HG03354 (cell line): ENCODE results near the gene UHRF1.
"Not testable (repeated sequence)": the region's sequence is repeated elsewhere in the genome, so short reads cannot be mapped to it uniquely, and the experiment has no call there.

Experiments
- ATAC-seq: cut with Tn5 transposase; IDR thresholded peaks from one replicate; pipeline ENCODE4 v1.9.1; 2021; ENCODE audit warnings: mild to moderate bottlenecking; ENCODE audit not compliant: unreplicated experiment, poor library complexity, severe bottlenecking

The UHRF1 gene

GRCh38 chr19:4969772-4970531 lies 60.7 kb downstream of the UHRF1 start:
- no peak for ATAC-seq

GRCh38 chr19:4970558-4971423 lies 61.5 kb downstream of the UHRF1 start:
- ATAC-seq: no peak

GRCh38 chr19:4971424-4971793 lies 62.1 kb downstream of the UHRF1 start:
- no peak for ATAC-seq

- no peak for ATAC-seq
Measured at GRCh38 chr19:4971816-4972495, 62.7 kb downstream of the UHRF1 start.

GRCh38 chr19:4972509-4973230 lies 63.4 kb downstream of the UHRF1 start:
- ATAC-seq: no peak

GRCh38 chr19:4974880-4975469 lies 65.7 kb downstream of the UHRF1 start:
- ATAC-seq: no peak

GRCh38 chr19:4975601-4976000 lies 66.3 kb downstream of the UHRF1 start:
- not testable (repeated sequence) for ATAC-seq

- ATAC-seq: no peak
Measured at GRCh38 chr19:4976401-4977298, 67.3 kb downstream of the UHRF1 start.

- no peak for ATAC-seq
Measured at GRCh38 chr19:4977299-4978174, 68.2 kb downstream of the UHRF1 start.

- no peak for ATAC-seq
Measured at GRCh38 chr19:4979211-4979807, 70.0 kb downstream of the UHRF1 start.

- no peak for ATAC-seq
Measured at GRCh38 chr19:4980067-4980466, 70.8 kb downstream of the UHRF1 start.

- no peak for ATAC-seq
Measured at GRCh38 chr19:4980838-4981680, 71.8 kb downstream of the UHRF1 start.

GRCh38 chr19:4981681-4981958 lies 72.3 kb downstream of the UHRF1 start:
- no peak for ATAC-seq

- no peak for ATAC-seq
Measured at GRCh38 chr19:4983346-4984105, 74.2 kb downstream of the UHRF1 start.

- ATAC-seq: no peak
Measured at GRCh38 chr19:4984106-4984380, 74.7 kb downstream of the UHRF1 start.

GRCh38 chr19:4984438-4984990 lies 75.2 kb downstream of the UHRF1 start:
- no peak for ATAC-seq
